Neural cell (in vitro differentiated cells): ENCODE measurements around the gene KRT76. TPM values are rescaled to one million over a fixed set of nuclear protein-coding genes. Genes with fewer than 3 reads are reported as not detected.

Experiments
- H2AFZ ChIP-seq: fragments of 200-600, 300-800 bp; sonication (generic), shearing (Covaris generic); 2 replicates; pipeline ENCODE4 v1.6.0; 2014; ENCODE audit warnings: low read depth, mild to moderate bottlenecking, antibody characterized with exemption, low read length, moderate library complexity
- H3F3A ChIP-seq: fragments of 200-600 bp; shearing (Covaris generic); 2 replicates; pipeline ENCODE4 v1.6.1; 2016; ENCODE audit warnings: mild to moderate bottlenecking, moderate library complexity, mixed read lengths, antibody characterized with exemption, low read length; ENCODE audit not compliant: insufficient read depth, poor library complexity, severe bottlenecking
- H3K27ac ChIP-seq: fragments of 200-600, 300-800 bp; sonication (generic), shearing (Covaris generic); 2 replicates; pipeline ENCODE4 v1.5.1; 2014; ENCODE audit warnings: mild to moderate bottlenecking, low read length, moderate library complexity
- H3K27me3 ChIP-seq: fragments of 300-800, 200-600 bp; sonication (generic), shearing (Covaris generic); 2 replicates; pipeline ENCODE4 v1.6.0; 2014; ENCODE audit warnings: mild to moderate bottlenecking, low read depth, low read length, moderate library complexity; ENCODE audit not compliant: insufficient read depth
- H3K36me3 ChIP-seq: fragments of 300-800, 200-600 bp; sonication (generic), shearing (Covaris generic); 2 replicates; pipeline ENCODE4 v1.5.1; 2014; ENCODE audit warnings: mild to moderate bottlenecking, antibody characterized with exemption, low read length, moderate library complexity; ENCODE audit not compliant: insufficient read depth
- H3K4me2 ChIP-seq: fragments of 300-800, 200-600 bp; sonication (generic), shearing (Covaris generic); 2 replicates; pipeline ENCODE4 v1.6.0; 2014; ENCODE audit warnings: mild to moderate bottlenecking, low read length
- H3K4me3 ChIP-seq: fragments of 300-800, 200-600 bp; sonication (generic), shearing (Covaris generic); 2 replicates; pipeline ENCODE4 v1.5.1; 2014; ENCODE audit warnings: mild to moderate bottlenecking, low read length, moderate library complexity
- H3K79me2 ChIP-seq: fragments of 200-600 bp; shearing (Covaris generic); replicated peaks from 2 replicates; pipeline ENCODE4 v1.6.0; 2014; ENCODE audit warnings: mild to moderate bottlenecking, low read length, moderate library complexity; ENCODE audit not compliant: insufficient read depth
- H3K9ac ChIP-seq: fragments of 300-800, 200-600 bp; sonication (generic), shearing (Covaris generic); 2 replicates; pipeline ENCODE4 v1.6.1; 2016; ENCODE audit warnings: mild to moderate bottlenecking, low read length, mixed read lengths
- H3K9me2 ChIP-seq: fragments of 200-600 bp; shearing (Covaris generic); 2 replicates; pipeline ENCODE4 v1.6.1; 2016; ENCODE audit warnings: mild to moderate bottlenecking, low read length, mixed read lengths; ENCODE audit not compliant: insufficient read depth
- H3K9me3 ChIP-seq: fragments of 200-600, 300-800 bp; sonication (generic), shearing (Covaris generic); 2 replicates; pipeline ENCODE4 v1.6.1; 2016; ENCODE audit warnings: mild to moderate bottlenecking, mixed run types, low read length, moderate library complexity, mixed read lengths
- H4K20me1 ChIP-seq: fragments of 200-600 bp; shearing (Covaris generic); 2 replicates; pipeline ENCODE4 v1.6.1; 2016; ENCODE audit warnings: mild to moderate bottlenecking, mixed run types; ENCODE audit not compliant: insufficient read depth
- CTCF ChIP-seq: fragments of 450-650 bp; IDR thresholded peaks from 2 replicates; pipeline ENCODE4 v1.5.1; 2014; ENCODE audit warnings: antibody characterized with exemption, mild to moderate bottlenecking, moderate library complexity; ENCODE audit not compliant: poor library complexity, severe bottlenecking
- EP300 ChIP-seq: fragments of 450-650 bp; conservative IDR thresholded peaks from 2 replicates; pipeline ENCODE4 v1.6.1; 2014; ENCODE audit warnings: antibody characterized with exemption, mild to moderate bottlenecking, moderate library complexity; ENCODE audit not compliant: poor library complexity, severe bottlenecking
- EZH2 ChIP-seq: fragments of 200-600, 300-800 bp; shearing (Covaris generic), sonication (generic); IDR thresholded peaks from 2 replicates; pipeline ENCODE4 v1.6.1; 2014; ENCODE audit warnings: antibody characterized with exemption, low read length, borderline replicate concordance, mild to moderate bottlenecking; ENCODE audit not compliant: insufficient read depth, poor library complexity, severe bottlenecking
- MXI1 ChIP-seq: fragments of 450-650 bp; conservative IDR thresholded peaks from 2 replicates; pipeline ENCODE4 v1.6.1; 2014; ENCODE audit warnings: antibody characterized with exemption, mild to moderate bottlenecking; ENCODE audit not compliant: poor library complexity, severe bottlenecking
- POLR2AphosphoS5 ChIP-seq: IDR thresholded peaks from 2 replicates; pipeline ENCODE4 v1.6.1; 2012
- RAD21 ChIP-seq: fragments of 450-650 bp; conservative IDR thresholded peaks from 2 replicates; pipeline ENCODE4 v1.6.1; 2014; ENCODE audit warnings: antibody characterized with exemption, mild to moderate bottlenecking, moderate library complexity
- REST ChIP-seq: IDR thresholded peaks from 2 replicates; pipeline ENCODE4 v1.6.1; 2012; ENCODE audit warnings: borderline replicate concordance
- SMC3 ChIP-seq: fragments of 450-650 bp; conservative IDR thresholded peaks from 2 replicates; pipeline ENCODE4 v1.6.1; 2014; ENCODE audit warnings: antibody characterized with exemption, mild to moderate bottlenecking, moderate library complexity; ENCODE audit not compliant: poor library complexity
- TAF1 ChIP-seq: IDR thresholded peaks from 2 replicates; pipeline ENCODE4 v1.6.1; 2012; ENCODE audit warnings: low read depth
- polyA plus RNA-seq: library from polyadenylated mRNA; depleted of rRNA; stranded (reverse); fragments of >200 nt; gene quantifications from 2 replicates; pipeline ENCODE4 v1.2.3, GENCODE V29; 2014

Gene KRT76
- polyA plus RNA-seq, 1 donor from 2014 or later, result not detected

GRCh38 chr12:52789637-52790426, 12.7 kb upstream of the KRT76 start:
- no peak overlapping the region for H3K9ac ChIP-seq

GRCh38 chr12:52788876-52789636, 11.9 kb upstream of the KRT76 start:
- H3K79me2 ChIP-seq, result no peaks in the 10 kb centered on the region
- no peaks in the 10 kb centered on the region for H3K27me3 ChIP-seq
- H3K27ac ChIP-seq, result no peak overlapping the region
- H4K20me1 ChIP-seq, result no peaks in the 10 kb centered on the region
- no peaks in the 10 kb centered on the region for H3F3A ChIP-seq
- no peaks in the 10 kb centered on the region for H3K36me3 ChIP-seq
- H3K4me3 ChIP-seq, result no peak overlapping the region
- H2AFZ ChIP-seq, result no peak overlapping the region
- no peaks in the 10 kb centered on the region for H3K9me2 ChIP-seq
- H3K9ac ChIP-seq, result no peak overlapping the region
- no peaks in the 10 kb centered on the region for H3K9me3 ChIP-seq
- TF ChIP-seq EZH2, result no peak
- TF ChIP-seq TAF1, result no peak
- no peak for TF ChIP-seq CTCF
- H3K4me2 ChIP-seq, result no peak overlapping the region

More at GRCh38 chr12:52789637-52790426, 12.7 kb upstream of the KRT76 start:
- Histone ChIP-seq H3K4me2 (no peak overlapping the region), H3K9me2 (no peaks in the 10 kb centered on the region), H3K79me2 (no peaks in the 10 kb centered on the region), H3K9me3 (no peaks in the 10 kb centered on the region), H3K36me3 (no peaks in the 10 kb centered on the region), H2AFZ (no peak overlapping the region), H4K20me1 (no peaks in the 10 kb centered on the region), H3F3A (no peaks in the 10 kb centered on the region), H3K4me3 (no peak overlapping the region), H3K27ac (no peak overlapping the region), H3K27me3 (no peaks in the 10 kb centered on the region)
- TF ChIP-seq TAF1 (no peak), MXI1 (no peak), SMC3 (no peak), CTCF (no peak)

- Histone ChIP-seq H2AFZ (no peak overlapping the region), H3F3A (no peaks in the 10 kb centered on the region), H4K20me1 (no peaks in the 10 kb centered on the region), H3K4me2 (no peak overlapping the region), H3K4me3 (no peak overlapping the region), H3K9ac (no peak overlapping the region), H3K27me3 (no peaks in the 10 kb centered on the region), H3K36me3 (no peaks in the 10 kb centered on the region), H3K9me2 (no peaks in the 10 kb centered on the region), H3K9me3 (no peaks in the 10 kb centered on the region), H3K79me2 (no peaks in the 10 kb centered on the region), H3K27ac (no peak overlapping the region)
- TF ChIP-seq RAD21, result no peak
- no peak for TF ChIP-seq POLR2AphosphoS5
- no peak for TF ChIP-seq REST
- no peak for TF ChIP-seq EP300
- no peak for TF ChIP-seq CTCF
- TF ChIP-seq EZH2, result no peak
- no peak for TF ChIP-seq TAF1
These were observed 11.2 kb upstream of the KRT76 start for GRCh38 chr12:52788192-52788875.
